NB4 (cell line): ENCODE measurements around the gene ASXL3.

Source experiments
- POLR2A ChIP-seq: IDR thresholded peaks from 2 replicates; pipeline ENCODE4 v1.6.1; 2011; ENCODE audit warnings: mild to moderate bottlenecking; ENCODE audit not compliant: insufficient read length; ENCODE audit errors: extremely low read depth
- TF ChIP-seq, protein P1 (sequence below): IDR thresholded peaks from one replicate; pipeline ENCODE4 v1.5.1; 2012; ENCODE audit warnings: low read depth, low read length

DNA sequence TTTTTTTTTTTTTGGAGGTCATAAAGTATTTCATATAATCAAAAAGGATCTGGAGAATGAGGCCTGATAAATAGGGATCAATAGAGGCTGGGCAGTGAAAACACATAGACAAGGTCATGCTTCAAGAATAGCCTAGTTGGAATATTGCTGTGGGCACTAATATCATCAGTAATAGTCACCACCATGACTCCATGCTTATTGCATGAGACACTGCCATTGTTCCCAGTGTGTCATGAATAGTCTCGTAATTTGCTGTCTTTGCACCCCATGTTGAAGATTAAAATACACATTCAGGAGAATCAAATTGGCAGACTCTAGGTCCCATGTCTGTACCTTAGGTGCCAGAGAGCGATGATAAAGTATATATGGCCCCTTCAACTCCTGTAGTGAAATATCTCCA is 10.3 kb downstream of the ASXL3 start:
- TF ChIP-seq, protein P1, sequence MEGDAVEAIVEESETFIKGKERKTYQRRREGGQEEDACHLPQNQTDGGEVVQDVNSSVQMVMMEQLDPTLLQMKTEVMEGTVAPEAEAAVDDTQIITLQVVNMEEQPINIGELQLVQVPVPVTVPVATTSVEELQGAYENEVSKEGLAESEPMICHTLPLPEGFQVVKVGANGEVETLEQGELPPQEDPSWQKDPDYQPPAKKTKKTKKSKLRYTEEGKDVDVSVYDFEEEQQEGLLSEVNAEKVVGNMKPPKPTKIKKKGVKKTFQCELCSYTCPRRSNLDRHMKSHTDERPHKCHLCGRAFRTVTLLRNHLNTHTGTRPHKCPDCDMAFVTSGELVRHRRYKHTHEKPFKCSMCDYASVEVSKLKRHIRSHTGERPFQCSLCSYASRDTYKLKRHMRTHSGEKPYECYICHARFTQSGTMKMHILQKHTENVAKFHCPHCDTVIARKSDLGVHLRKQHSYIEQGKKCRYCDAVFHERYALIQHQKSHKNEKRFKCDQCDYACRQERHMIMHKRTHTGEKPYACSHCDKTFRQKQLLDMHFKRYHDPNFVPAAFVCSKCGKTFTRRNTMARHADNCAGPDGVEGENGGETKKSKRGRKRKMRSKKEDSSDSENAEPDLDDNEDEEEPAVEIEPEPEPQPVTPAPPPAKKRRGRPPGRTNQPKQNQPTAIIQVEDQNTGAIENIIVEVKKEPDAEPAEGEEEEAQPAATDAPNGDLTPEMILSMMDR: no peak
- TF ChIP-seq POLR2A: no peak
